H1 (cell line): ENCODE results near the gene ARHGEF38. TPM values are rescaled to one million over a fixed set of nuclear protein-coding genes. Genes with fewer than 3 reads are reported as not detected.

Experiments
- CTCF ChIA-PET: fragments of 300-600 bp; sonication (Branson Sonifier 250); formaldehyde crosslinking; loops from one replicate; lab custom pipeline; 2021; ENCODE audit not compliant: partially characterized antibody; lab: Charles Lee
- POLR2A ChIA-PET: fragments of 300-600 bp; sonication (Branson Sonifier 250); formaldehyde crosslinking; loops from one replicate; lab custom pipeline; 2021; ENCODE audit warnings: inconsistent platforms; ENCODE audit not compliant: partially characterized antibody; lab: Charles Lee
- DNase-seq, 2 experiments: peaks; one replicate each; pipeline versions ENCODE4 v3.0.0 to v3.0.0-alpha.2; 2010 to 2022; ENCODE audit warnings: low spot score in 2 of 2, low read depth in 1 of 2, mixed read lengths in 1 of 2
- FAIRE-seq: peaks from 2 replicates; lab custom pipeline; 2011; peaks lifted over from hg19 to GRCh38; lab: Jason Lieb, UNC
- H2AFZ ChIP-seq: 2 replicates; pipeline ENCODE4 v1.8.1; 2012; ENCODE audit warnings: low read length, inconsistent platforms
- H2AK5ac ChIP-seq: 2 replicates; pipeline ENCODE4 v1.6.1; 2013; ENCODE audit warnings: low read depth, low read length
- H2BK120ac ChIP-seq: replicated peaks from 2 replicates; pipeline ENCODE3; 2013; ENCODE audit warnings: low read depth, low read length, inconsistent platforms
- H2BK12ac ChIP-seq: 2 replicates; pipeline ENCODE4 v1.6.1; 2013; ENCODE audit warnings: low read depth, low read length
- H2BK15ac ChIP-seq: 2 replicates; pipeline ENCODE4 v1.6.1; 2013; ENCODE audit warnings: low read length
- H2BK20ac ChIP-seq: 2 replicates; pipeline ENCODE4 v1.6.1; 2013; ENCODE audit warnings: low read length
- H2BK5ac ChIP-seq: 2 replicates; pipeline ENCODE4 v1.6.1; 2013; ENCODE audit warnings: low read depth, low read length
- H3K14ac ChIP-seq: 2 replicates; pipeline ENCODE4 v1.6.1; 2013; ENCODE audit warnings: inconsistent platforms; ENCODE audit not compliant: insufficient read length
- H3K18ac ChIP-seq: 2 replicates; pipeline ENCODE4 v1.6.1; 2013; ENCODE audit warnings: low read length; ENCODE audit errors: extremely low read depth
- H3K23ac ChIP-seq: 2 replicates; pipeline ENCODE4 v1.6.1; 2013; ENCODE audit warnings: inconsistent platforms; ENCODE audit not compliant: insufficient read length
- H3K23me2 ChIP-seq: 2 replicates; pipeline ENCODE4 v1.6.1; 2013; ENCODE audit warnings: low read depth, low read length
- H3K27ac ChIP-seq: 2 replicates; pipeline ENCODE4 v1.6.1; 2011; ENCODE audit warnings: low read depth, low read length, inconsistent platforms
- H3K27me3 ChIP-seq, 4 experiments: replicated peaks in 1 of 4; 1 replicate in 1 of 4; 2 replicates in 3 of 4; pipeline versions ENCODE4 v1.6.1 to v1.8.1; 2011 to 2013; ENCODE audit warnings: low read length in 3 of 4, mild to moderate bottlenecking in 3 of 4, inconsistent platforms in 2 of 4, mixed read lengths in 2 of 4, moderate library complexity in 1 of 4; ENCODE audit not compliant: control insufficient read depth in 3 of 4, insufficient read depth in 3 of 4; ENCODE audit errors: extremely low read depth in 1 of 4
- H3K36me3 ChIP-seq, 4 experiments: 2 replicates each; pipeline versions ENCODE4 v1.6.1 to v1.8.1; 2011 to 2013; ENCODE audit warnings: mild to moderate bottlenecking in 4 of 4, low read length in 3 of 4, moderate library complexity in 2 of 4, control low read depth in 1 of 4, inconsistent platforms in 1 of 4; ENCODE audit not compliant: insufficient read depth in 4 of 4, control insufficient read depth in 2 of 4
- H3K4ac ChIP-seq: replicated peaks from 2 replicates; pipeline ENCODE3; 2013; ENCODE audit warnings: low read length, low read depth, mixed read lengths, inconsistent platforms; ENCODE audit not compliant: insufficient read length
- H3K4me1 ChIP-seq, 4 experiments: replicated peaks in 1 of 4; 1 replicate in 1 of 4; 2 replicates in 3 of 4; pipeline versions ENCODE4 v1.6.1 to v1.8.1; 2011 to 2013; ENCODE audit warnings: low read length in 3 of 4, inconsistent platforms in 2 of 4, mixed read lengths in 1 of 4; ENCODE audit not compliant: insufficient read depth in 4 of 4, control insufficient read depth in 3 of 4
- H3K4me2 ChIP-seq, 2 experiments: 2 replicates each; pipeline versions ENCODE4 v1.6.1 to v1.8.1; 2011 to 2013; ENCODE audit warnings: low read depth in 2 of 2, low read length in 2 of 2, control low read depth in 1 of 2, inconsistent platforms in 1 of 2, mild to moderate bottlenecking in 1 of 2; ENCODE audit not compliant: insufficient read depth in 1 of 2
- H3K4me3 ChIP-seq, 4 experiments: fragments of 200-600, 300-600 bp in 1 of 4; sonication (generic), shearing (Covaris generic), sonication (Bioruptor Twin) in 1 of 4; 2 replicates each; pipeline versions ENCODE4 v1.5.1 to v1.8.1; 2011 to 2016; ENCODE audit warnings: low read length in 4 of 4, low read depth in 3 of 4, control low read depth in 2 of 4, inconsistent platforms in 2 of 4, mild to moderate bottlenecking in 2 of 4, mixed read lengths in 1 of 4, moderate library complexity in 1 of 4; ENCODE audit not compliant: insufficient read depth in 2 of 4; ENCODE audit errors: extremely low read depth in 1 of 4
- H3K56ac ChIP-seq: replicated peaks from 2 replicates; pipeline ENCODE3; 2013; ENCODE audit warnings: low read depth, mild to moderate bottlenecking, mixed read lengths, low read length, inconsistent platforms; ENCODE audit not compliant: insufficient read length
- H3K79me1 ChIP-seq: 2 replicates; pipeline ENCODE4 v1.6.1; 2013; ENCODE audit warnings: low read depth, low read length, control low read depth
- H3K79me2 ChIP-seq, 2 experiments: 2 replicates each; pipeline versions ENCODE4 v1.6.1 to v1.8.1; 2012 to 2013; ENCODE audit warnings: low read length in 2 of 2, mild to moderate bottlenecking in 2 of 2, inconsistent platforms in 1 of 2; ENCODE audit not compliant: insufficient read depth in 2 of 2, control insufficient read depth in 1 of 2
- H3K9ac ChIP-seq, 4 experiments: replicated peaks in 1 of 4; 1 replicate in 1 of 4; 2 replicates in 3 of 4; pipeline versions ENCODE4 v1.6.1 to v1.8.1; 2011 to 2013; ENCODE audit warnings: low read depth in 3 of 4, low read length in 3 of 4, control low read depth in 2 of 4, mild to moderate bottlenecking in 2 of 4, moderate library complexity in 2 of 4, inconsistent platforms in 1 of 4; ENCODE audit errors: extremely low read depth in 1 of 4
- H3K9me3 ChIP-seq, 2 experiments: 2 replicates each; pipeline versions ENCODE4 v1.6.1 to v1.8.1; 2012 to 2013; ENCODE audit warnings: mild to moderate bottlenecking in 2 of 2, moderate library complexity in 2 of 2, control low read depth in 1 of 2, inconsistent platforms in 1 of 2, low read depth in 1 of 2, low read length in 1 of 2, mixed read lengths in 1 of 2; ENCODE audit not compliant: insufficient read depth in 2 of 2
- H4K20me1 ChIP-seq, 2 experiments: replicated peaks in 1 of 2; 2 replicates each; pipeline versions ENCODE3 to v1.8.1; 2011 to 2013; ENCODE audit warnings: inconsistent platforms in 2 of 2, low read length in 2 of 2, mild to moderate bottlenecking in 1 of 2; ENCODE audit not compliant: insufficient read depth in 2 of 2, control insufficient read depth in 1 of 2
- H4K5ac ChIP-seq: 2 replicates; pipeline ENCODE4 v1.6.1; 2013; ENCODE audit warnings: low read length, low read depth, mixed read lengths, inconsistent platforms; ENCODE audit not compliant: insufficient read length
- H4K8ac ChIP-seq: 2 replicates; pipeline ENCODE4 v1.8.0; 2013; ENCODE audit warnings: mild to moderate bottlenecking, moderate library complexity, low read length, inconsistent platforms; ENCODE audit not compliant: insufficient read depth; ENCODE audit errors: extremely low read depth
- H4K91ac ChIP-seq: replicated peaks from 2 replicates; pipeline ENCODE3; 2013; ENCODE audit warnings: low read length, mixed read lengths, inconsistent platforms; ENCODE audit not compliant: insufficient read length
- ATF2 ChIP-seq: IDR thresholded peaks from 2 replicates; pipeline ENCODE4 v1.6.1; 2012; ENCODE audit warnings: low read length, inconsistent platforms
- CEBPB ChIP-seq: IDR thresholded peaks from 2 replicates; pipeline ENCODE4 v1.6.1; 2012; ENCODE audit warnings: low read depth, low read length
- EGR1 ChIP-seq: IDR thresholded peaks from 2 replicates; pipeline ENCODE4 v1.6.1; 2011; ENCODE audit warnings: low read depth, low read length, borderline replicate concordance
- EZH2 ChIP-seq: fragments of 200-600 bp; sonication (generic); IDR thresholded peaks from 2 replicates; pipeline ENCODE4 v1.7.1; 2012; ENCODE audit warnings: low read depth, mild to moderate bottlenecking, moderate library complexity, low read length, inconsistent platforms; ENCODE audit not compliant: severe bottlenecking
- HDAC2 ChIP-seq, 2 experiments: fragments of 300-600 bp in 1 of 2; sonication (generic) in 1 of 2; IDR thresholded peaks; 2 replicates each; pipeline ENCODE4 v1.6.1; 2011 to 2012; ENCODE audit warnings: low read depth in 2 of 2, low read length in 2 of 2, mild to moderate bottlenecking in 2 of 2, moderate library complexity in 2 of 2, borderline replicate concordance in 1 of 2, inconsistent platforms in 1 of 2
- HDAC6 ChIP-seq: IDR thresholded peaks from one replicate; pipeline ENCODE4 v1.7.1; 2012; ENCODE audit warnings: low read depth, mild to moderate bottlenecking, inconsistent platforms, low read length, moderate library complexity
- MAFK ChIP-seq: IDR thresholded peaks from 2 replicates; pipeline ENCODE4 v1.6.1; 2012; ENCODE audit warnings: low read depth, mild to moderate bottlenecking, improper control_type of control experiment, low read length
- RBBP5 ChIP-seq: IDR thresholded peaks from 2 replicates; pipeline ENCODE4 v1.7.1; 2012; ENCODE audit warnings: low read depth, mild to moderate bottlenecking, inconsistent platforms, low read length, moderate library complexity, borderline replicate concordance
- SP2 ChIP-seq: IDR thresholded peaks from 2 replicates; pipeline ENCODE4 v1.6.1; 2012; ENCODE audit warnings: mild to moderate bottlenecking, low read length, inconsistent platforms
- TCF12 ChIP-seq: IDR thresholded peaks from 2 replicates; pipeline ENCODE4 v1.6.1; 2011; ENCODE audit warnings: low read depth, mild to moderate bottlenecking, low read length
- WGBS, 2 experiments: shearing (Covaris generic) in 1 of 2; methylation state at CpG; one replicate each; pipeline versions ENCODE4 v1.1.6 to v1.1.7; 2013 to 2015; ENCODE audit warnings: low lambda C conversion rate in 2 of 2, mixed read lengths in 2 of 2, inconsistent platforms in 1 of 2, low coverage in 1 of 2, missing lambda C conversion rate in 1 of 2; ENCODE audit not compliant: insufficient replicate concordance in 2 of 2, insufficient coverage in 1 of 2, insufficient read length in 1 of 2; ENCODE audit errors: extremely low coverage in 1 of 2, missing lambda C conversion rate in 1 of 2; 5-methylcytosine and 5-hydroxymethylcytosine counted together
- polyA plus RNA-seq, 7 experiments: library from polyadenylated mRNA; depleted of rRNA in 3 of 7; stranded (reverse) in 5 of 7; unstranded in 2 of 7; fragments of >200 nt in 5 of 7; fragments of 200-250 nt in 2 of 7; gene quantifications; 1 replicate in 5 of 7; 2 replicates in 1 of 7; 4 replicates in 1 of 7; pipeline versions ENCODE4 v1.2.1 to v1.2.3, GENCODE V29; 2011 to 2013; ENCODE audit warnings: missing spikeins in 2 of 7, mixed read lengths in 2 of 7
- total RNA-seq: library from RNA; stranded (reverse); fragmentation: NEBNext Ultra II Directional; extraction: Animal tissue kit (Norgen Biotek cat#: 25700); gene quantifications from 2 replicates; pipeline ENCODE4 v1.2.1, GENCODE V29; 2021
- TF ChIP-seq, protein P1 (sequence below): IDR thresholded peaks from 2 replicates; pipeline ENCODE4 v1.6.1; 2012; ENCODE audit warnings: inconsistent platforms

ARHGEF38 gene
- total and polyA plus RNA-seq, 2 of the 8 experiments (the other 6 are each of a cell fraction or from before 2014, with no cell fraction given), result not detected

- no peak overlapping the region for H3K4ac ChIP-seq
- no peak overlapping the region for H2AK5ac ChIP-seq
- H2BK120ac ChIP-seq, result no peak overlapping the region
- H2BK5ac ChIP-seq, result no peak overlapping the region
- no peak overlapping the region for H3K56ac ChIP-seq
- no peak overlapping the region for H3K27ac ChIP-seq
- H4K20me1 ChIP-seq, result peaks cover 0 to 6% of the 10 kb centered on the region in 2 experiments
- ChIA-PET POLR2A (no interaction called here), CTCF (interaction anchor here (0.8 to 1.4 kb wide), 4 partner anchors 11 to 219 kb away, joined by 3 to 4 read pairs (median 4); no protein-coding TSS in a partner anchor)
- no peak overlapping the region for H3K14ac ChIP-seq
- no peak overlapping the region for H4K8ac ChIP-seq
- no peak overlapping the region for H3K4me2 ChIP-seq
- no peak overlapping the region for H3K18ac ChIP-seq
- FAIRE-seq (no peak), DNase-seq (no peak)
- no peak overlapping the region for H4K5ac ChIP-seq
- no peak overlapping the region for H2BK12ac ChIP-seq
- no peak overlapping the region for H2BK20ac ChIP-seq
- H2BK15ac ChIP-seq, result no peak overlapping the region
- peaks cover 0 to 19% (median 7%) of the 10 kb centered on the region in 4 experiments; a peak in 4 of 8 replicates for H3K36me3 ChIP-seq
- 93 to 100% methylated on average over 1 to 4 of the region's 4 CpGs for WGBS, 2 experiments
- H3K9ac ChIP-seq, result no peak overlapping the region
- no peak overlapping the region for H2AFZ ChIP-seq
- H3K9me3 ChIP-seq, result peaks cover 0 to 2% of the 10 kb centered on the region in 2 experiments; a peak in 2 of 4 replicates
- H3K23ac ChIP-seq, result no peak overlapping the region
- H3K27me3 ChIP-seq, result no peaks in the 10 kb centered on the region
- no peak overlapping the region for H3K4me3 ChIP-seq
- peaks cover 0 to 51% of the 10 kb centered on the region in 2 experiments; a peak in 3 of 4 replicates for H3K79me2 ChIP-seq
- 0 out of 2 replicates have a peak, but pooled peaks cover 3% of the 10 kb centered on the region for H3K79me1 ChIP-seq
- H3K4me1 ChIP-seq, result no peaks in the 10 kb centered on the region
- H3K23me2 ChIP-seq, result no peaks in the 10 kb centered on the region; the same call in 1 of the 2 replicates
- H4K91ac ChIP-seq, result no peak overlapping the region
- TF ChIP-seq ATF2 (no peak), EGR1 (no peak), HDAC2 (IDR thresholded peaks at IDR 0.05; ENCODE audit: borderline replicate concordance in 1 of 2, low read depth in 2 of 2, low read length in 2 of 2) (no peak), EZH2 (no peak), TCF12 (no peak), CEBPB (no peak), SP2 (no peak), MAFK (no peak), RBBP5 (no peak), HDAC6 (no peak)
- TF ChIP-seq, protein P1, sequence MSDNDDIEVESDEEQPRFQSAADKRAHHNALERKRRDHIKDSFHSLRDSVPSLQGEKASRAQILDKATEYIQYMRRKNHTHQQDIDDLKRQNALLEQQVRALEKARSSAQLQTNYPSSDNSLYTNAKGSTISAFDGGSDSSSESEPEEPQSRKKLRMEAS, result no peak
These were observed 163.4 kb downstream of the ARHGEF38 start for GRCh38 chr4:105715692-105716278.
